ENCODE measurements around the gene ALOX5AP.

DNA sequence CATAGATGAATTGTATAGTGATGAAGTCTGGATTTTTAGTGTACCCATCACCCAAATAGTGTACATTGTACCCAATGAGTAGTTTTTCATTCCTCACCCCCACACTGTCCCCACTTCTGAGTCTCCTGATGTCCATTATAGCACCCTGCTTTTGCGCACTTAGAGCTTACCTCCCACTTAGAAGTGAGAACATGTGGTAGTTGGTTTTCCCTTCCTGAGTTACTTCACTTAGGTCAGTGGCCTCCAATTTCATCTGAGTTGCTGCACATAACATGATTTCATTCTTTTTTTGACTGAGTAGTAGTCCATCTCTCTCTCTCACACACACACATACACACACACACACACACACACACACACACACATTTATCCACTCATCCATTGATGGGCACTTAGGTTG lies 43.2 kb upstream of the ALOX5AP start:
- TF ChIP-seq ZNF121 (CRISPR knock-in tag; IDR thresholded peaks at IDR 0.05) (no peak), ESRRA (CRISPR knock-in tag; IDR thresholded peaks at IDR 0.05; ENCODE audit: borderline replicate concordance) (no peak)
- TF ChIP-seq, protein P1, sequence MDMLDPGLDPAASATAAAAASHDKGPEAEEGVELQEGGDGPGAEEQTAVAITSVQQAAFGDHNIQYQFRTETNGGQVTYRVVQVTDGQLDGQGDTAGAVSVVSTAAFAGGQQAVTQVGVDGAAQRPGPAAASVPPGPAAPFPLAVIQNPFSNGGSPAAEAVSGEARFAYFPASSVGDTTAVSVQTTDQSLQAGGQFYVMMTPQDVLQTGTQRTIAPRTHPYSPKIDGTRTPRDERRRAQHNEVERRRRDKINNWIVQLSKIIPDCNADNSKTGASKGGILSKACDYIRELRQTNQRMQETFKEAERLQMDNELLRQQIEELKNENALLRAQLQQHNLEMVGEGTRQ (CRISPR knock-in tag; IDR thresholded peaks at IDR 0.05) = no peak
- TF ChIP-seq, protein P2, sequence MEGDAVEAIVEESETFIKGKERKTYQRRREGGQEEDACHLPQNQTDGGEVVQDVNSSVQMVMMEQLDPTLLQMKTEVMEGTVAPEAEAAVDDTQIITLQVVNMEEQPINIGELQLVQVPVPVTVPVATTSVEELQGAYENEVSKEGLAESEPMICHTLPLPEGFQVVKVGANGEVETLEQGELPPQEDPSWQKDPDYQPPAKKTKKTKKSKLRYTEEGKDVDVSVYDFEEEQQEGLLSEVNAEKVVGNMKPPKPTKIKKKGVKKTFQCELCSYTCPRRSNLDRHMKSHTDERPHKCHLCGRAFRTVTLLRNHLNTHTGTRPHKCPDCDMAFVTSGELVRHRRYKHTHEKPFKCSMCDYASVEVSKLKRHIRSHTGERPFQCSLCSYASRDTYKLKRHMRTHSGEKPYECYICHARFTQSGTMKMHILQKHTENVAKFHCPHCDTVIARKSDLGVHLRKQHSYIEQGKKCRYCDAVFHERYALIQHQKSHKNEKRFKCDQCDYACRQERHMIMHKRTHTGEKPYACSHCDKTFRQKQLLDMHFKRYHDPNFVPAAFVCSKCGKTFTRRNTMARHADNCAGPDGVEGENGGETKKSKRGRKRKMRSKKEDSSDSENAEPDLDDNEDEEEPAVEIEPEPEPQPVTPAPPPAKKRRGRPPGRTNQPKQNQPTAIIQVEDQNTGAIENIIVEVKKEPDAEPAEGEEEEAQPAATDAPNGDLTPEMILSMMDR (IDR thresholded peaks at IDR 0.05) = no peak
- TF ChIP-seq, protein P3, sequence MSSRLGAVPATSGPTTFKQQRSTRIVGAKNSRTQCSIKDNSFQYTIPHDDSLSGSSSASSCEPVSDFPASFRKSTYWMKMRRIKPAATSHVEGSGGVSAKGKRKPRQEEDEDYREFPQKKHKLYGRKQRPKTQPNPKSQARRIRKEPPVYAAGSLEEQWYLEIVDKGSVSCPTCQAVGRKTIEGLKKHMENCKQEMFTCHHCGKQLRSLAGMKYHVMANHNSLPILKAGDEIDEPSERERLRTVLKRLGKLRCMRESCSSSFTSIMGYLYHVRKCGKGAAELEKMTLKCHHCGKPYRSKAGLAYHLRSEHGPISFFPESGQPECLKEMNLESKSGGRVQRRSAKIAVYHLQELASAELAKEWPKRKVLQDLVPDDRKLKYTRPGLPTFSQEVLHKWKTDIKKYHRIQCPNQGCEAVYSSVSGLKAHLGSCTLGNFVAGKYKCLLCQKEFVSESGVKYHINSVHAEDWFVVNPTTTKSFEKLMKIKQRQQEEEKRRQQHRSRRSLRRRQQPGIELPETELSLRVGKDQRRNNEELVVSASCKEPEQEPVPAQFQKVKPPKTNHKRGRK (CRISPR knock-in tag; IDR thresholded peaks at IDR 0.05; ENCODE audit: borderline replicate concordance) = no peak
- TF ChIP-seq, protein P4, sequence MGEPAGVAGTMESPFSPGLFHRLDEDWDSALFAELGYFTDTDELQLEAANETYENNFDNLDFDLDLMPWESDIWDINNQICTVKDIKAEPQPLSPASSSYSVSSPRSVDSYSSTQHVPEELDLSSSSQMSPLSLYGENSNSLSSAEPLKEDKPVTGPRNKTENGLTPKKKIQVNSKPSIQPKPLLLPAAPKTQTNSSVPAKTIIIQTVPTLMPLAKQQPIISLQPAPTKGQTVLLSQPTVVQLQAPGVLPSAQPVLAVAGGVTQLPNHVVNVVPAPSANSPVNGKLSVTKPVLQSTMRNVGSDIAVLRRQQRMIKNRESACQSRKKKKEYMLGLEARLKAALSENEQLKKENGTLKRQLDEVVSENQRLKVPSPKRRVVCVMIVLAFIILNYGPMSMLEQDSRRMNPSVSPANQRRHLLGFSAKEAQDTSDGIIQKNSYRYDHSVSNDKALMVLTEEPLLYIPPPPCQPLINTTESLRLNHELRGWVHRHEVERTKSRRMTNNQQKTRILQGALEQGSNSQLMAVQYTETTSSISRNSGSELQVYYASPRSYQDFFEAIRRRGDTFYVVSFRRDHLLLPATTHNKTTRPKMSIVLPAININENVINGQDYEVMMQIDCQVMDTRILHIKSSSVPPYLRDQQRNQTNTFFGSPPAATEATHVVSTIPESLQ (CRISPR knock-in tag; IDR thresholded peaks at IDR 0.05) = no peak
